Right forelimb (tissue), 1 donor: Measurements from ENCODE around the gene CGRRF1.

ENCODE experiments used
- DNase-seq: peaks from one replicate; pipeline ENCODE4 v3.0.0-alpha.2; 2018

Gene CGRRF1

DNA sequence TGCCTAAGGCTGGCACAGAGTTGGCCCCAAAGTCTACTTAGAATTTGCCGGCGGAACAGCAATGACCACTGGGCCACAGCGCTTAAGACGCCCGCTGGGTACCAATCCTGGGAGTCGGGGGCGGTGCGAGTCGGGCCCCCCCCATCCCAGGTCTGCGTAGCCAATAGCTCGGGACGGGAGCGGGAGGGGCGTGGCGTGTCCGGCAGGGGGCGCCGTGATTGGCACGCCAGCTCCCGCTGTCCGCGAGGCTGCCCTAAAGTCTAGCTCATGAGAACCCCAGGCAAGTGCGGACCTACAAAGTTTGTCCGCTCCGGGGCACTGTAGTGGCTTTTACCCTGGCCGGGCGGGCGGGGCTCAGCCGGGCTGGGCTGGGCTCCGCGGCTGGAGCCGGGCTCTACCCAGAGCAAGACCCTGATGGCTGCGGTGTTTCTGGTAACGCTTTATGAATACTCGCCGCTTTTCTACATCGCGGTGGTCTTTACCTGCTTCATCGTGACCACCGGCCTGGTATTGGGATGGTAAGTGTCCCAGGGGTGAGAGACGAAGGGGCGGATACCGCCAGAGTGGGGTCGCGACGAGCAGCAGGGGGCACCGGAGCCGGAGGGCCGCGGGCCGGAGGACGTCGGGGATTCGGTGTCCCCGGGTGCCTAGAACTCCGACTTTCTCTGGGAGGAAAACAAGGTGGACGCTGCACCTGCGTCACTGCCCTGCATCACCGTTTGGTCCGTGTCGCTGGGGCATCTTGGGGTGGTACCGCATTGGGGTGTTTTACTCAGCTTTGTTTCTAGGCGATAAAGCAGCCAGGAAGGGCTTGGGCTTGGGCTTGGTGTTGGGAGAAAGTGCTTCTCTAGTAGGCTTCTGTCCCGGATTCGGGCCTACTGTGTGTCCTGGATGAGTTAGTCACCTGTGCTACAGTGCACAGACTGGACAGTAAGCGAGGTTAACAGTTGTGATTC lies at the start of gene CGRRF1:
CGRRF1 (plus strand) TSS at position 361 of the 956 bp plus-strand sequence; CDS start at position 415, 54 bp downstream.
- DNase-seq, result peak; percentile 97

GRCh38 chr14:54462048-54462447 lies 47.7 kb upstream of the CGRRF1 start:
- DNase-seq, result no peak

DNA sequence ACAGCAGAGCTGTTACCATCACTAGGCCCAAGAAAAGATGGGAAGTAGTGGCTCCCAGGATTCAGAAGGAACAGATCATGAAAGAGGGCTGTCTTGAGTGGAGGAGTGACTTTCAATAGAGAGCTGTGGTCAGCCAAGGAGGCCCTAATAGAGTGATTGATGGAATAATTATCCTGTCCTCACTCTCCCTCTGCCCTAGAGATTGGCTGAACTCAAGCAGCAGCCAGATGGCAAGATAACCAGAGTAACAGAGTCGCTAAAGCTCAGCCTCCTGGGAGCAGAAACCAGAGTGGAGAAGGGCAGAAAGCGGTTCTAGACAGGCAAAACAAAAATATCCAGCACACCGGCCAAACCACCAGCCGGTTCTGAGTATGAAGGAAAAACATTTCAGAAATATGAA lies 44.1 kb upstream of the CGRRF1 start:
- DNase-seq, result no peak

DNA sequence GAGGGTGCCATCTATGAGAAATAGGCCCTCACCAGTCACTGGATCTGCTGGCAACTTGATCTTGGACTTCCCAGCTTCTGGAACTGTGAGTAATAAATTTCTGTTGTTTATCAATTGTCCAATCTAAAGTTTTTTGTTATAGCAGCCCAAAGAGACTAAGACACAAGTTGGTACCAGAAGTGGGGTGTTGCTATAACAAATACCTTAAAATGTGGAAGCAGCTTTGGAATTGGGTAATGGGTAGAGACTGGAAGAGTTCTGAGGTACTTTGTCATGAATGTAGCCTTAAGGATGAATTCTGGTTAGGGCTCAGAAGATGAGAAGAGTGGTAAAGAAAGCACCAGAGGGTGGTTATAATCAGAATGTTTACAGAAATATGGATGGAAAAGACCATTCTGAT lies 42.4 kb upstream of the CGRRF1 start:
- DNase-seq, result no peak

DNA sequence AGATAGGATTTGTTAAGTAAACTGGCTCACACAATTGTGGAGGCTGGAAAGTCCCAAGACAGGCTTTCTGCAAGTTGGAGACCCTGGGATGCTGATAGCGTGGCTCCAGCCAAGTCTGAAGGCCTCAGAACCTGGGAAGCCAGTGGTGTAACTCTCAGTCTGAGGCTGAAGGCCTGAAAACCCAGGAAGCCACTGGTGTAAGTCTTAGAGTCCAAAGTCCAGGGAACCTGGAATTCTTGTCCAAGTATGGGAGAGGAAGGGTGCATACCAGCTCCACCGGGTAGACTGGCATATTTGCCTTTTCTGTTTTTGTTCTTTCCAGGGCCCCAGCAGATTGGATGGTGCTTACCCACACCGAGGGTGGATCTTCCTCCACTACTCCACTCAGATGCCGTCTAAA lies 39.0 kb upstream of the CGRRF1 start:
- DNase-seq, result no peak

DNA sequence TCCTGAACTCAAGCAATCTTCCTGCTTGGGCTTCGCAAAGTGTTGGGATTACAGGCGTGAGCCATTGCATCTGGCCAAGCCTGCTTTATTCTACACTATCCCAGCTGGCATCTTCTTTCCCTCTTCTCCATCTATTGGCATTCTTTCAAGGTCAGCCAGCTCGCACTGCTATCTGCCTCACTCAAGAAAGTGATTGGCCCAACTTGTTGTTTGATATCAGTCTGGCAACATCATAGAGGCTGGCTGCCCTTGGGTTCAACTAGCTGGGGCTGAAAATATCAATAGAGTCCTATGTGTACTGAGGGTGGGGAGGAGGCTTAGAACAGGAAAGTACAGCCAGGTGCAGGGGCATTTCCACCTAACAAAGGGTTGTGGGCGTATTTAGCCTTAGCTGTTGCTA lies 38.1 kb upstream of the CGRRF1 start:
- no peak for DNase-seq

DNA sequence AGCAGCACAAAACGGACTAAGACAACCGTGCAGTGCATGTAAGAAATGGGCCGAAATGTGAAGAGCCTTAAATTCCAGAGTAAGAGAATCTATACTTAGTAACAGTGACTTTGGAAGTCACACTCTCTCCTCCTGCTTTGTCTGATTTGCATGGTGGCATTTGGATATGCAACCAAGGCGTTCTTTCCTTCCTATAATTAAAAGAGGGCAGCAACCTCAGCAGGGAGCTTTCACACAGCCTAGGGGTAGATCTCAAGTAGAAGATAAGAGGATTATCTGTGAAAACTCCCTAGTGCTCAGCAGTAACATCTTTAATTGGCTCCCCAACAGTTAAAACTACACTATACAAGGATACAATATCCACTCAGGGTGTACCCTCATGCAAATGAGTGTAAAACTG lies 37.4 kb upstream of the CGRRF1 start:
- no peak for DNase-seq

DNA sequence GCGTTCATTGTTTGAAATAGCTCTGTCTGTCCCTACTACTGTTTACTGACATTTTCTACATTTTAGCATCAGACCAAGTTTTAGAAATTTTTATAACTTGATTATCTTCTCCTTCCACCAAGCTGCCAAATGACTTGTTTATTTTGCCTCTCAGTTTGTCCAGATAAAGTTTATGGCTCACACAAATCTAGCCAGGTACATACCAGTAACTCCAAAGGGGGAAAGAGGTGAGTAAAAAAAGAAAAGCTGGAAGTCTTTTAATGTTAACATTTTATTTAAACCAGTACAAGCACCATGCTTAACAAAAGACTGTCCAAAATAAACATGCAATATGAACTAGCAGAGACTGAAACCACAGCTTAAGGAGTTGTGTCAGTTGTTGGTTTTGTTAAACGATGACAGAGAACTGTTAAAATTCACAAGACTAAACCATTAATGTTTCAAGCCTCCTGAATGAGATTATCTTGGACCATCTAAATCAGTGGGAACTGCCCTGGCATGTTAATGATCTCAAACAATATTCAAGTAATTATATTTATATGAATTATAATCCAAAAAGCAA lies 35.4 kb upstream of the CGRRF1 start:
- DNase-seq, result no peak

GRCh38 chr14:54475187-54475899 lies 34.4 kb upstream of the CGRRF1 start:
- DNase-seq, result no peak

- DNase-seq, result no peak
These were observed 33.8 kb upstream of the CGRRF1 start for GRCh38 chr14:54475911-54476310.

- DNase-seq, result no peak
These were observed 31.0 kb upstream of the CGRRF1 start for GRCh38 chr14:54478636-54479215.

DNA sequence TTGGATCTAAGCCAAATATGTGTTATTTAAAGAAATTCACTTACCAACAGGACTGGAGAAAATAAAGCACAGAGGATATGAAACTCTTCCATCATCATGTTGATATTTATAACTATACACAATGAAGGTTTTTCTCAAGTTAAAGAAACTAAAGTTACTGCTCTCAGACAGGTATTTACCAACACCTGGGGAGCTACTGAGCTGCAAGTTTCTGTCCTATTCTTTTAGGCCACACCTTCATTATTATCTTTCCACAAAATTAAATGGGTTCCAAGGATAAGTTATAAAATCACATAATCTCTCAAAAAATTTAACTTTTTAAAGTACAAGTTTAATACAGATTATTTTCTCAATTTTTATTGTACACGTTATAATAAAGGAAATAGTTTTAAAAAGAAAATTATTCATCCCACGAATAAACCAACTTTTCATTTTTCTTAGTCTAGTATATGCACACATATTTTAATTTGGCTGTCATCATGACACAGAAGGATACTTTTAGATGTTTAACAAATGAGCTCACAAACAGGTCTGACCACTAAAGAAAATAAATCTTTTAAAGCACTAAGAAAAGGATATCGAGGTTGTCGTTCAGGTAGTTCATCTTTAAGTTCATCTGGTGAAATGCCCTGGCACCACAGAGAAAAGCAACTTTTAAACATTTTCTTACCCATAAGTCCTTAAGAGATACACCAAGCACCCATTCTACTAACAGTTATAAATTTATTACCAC lies 28.7 kb upstream of the CGRRF1 start:
- no peak for DNase-seq

DNA sequence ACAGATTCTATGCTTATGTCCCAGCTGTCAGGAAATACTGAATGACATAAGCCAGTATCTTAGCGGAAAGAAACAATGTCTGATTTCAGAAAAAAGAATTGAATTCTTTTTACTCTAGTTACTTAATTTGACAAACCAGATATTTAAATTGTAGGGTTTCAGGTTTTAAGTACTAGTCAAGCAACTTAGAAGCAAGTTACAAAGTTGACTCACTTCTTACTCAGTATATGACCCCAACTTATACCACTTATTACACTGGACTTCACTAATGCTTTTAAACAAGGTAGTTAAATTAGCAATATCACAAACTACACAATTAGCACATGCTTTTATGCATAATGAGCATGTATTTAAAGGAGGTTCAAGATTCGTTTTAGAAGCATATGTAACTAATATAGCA lies 28.0 kb upstream of the CGRRF1 start:
- no peak for DNase-seq

DNA sequence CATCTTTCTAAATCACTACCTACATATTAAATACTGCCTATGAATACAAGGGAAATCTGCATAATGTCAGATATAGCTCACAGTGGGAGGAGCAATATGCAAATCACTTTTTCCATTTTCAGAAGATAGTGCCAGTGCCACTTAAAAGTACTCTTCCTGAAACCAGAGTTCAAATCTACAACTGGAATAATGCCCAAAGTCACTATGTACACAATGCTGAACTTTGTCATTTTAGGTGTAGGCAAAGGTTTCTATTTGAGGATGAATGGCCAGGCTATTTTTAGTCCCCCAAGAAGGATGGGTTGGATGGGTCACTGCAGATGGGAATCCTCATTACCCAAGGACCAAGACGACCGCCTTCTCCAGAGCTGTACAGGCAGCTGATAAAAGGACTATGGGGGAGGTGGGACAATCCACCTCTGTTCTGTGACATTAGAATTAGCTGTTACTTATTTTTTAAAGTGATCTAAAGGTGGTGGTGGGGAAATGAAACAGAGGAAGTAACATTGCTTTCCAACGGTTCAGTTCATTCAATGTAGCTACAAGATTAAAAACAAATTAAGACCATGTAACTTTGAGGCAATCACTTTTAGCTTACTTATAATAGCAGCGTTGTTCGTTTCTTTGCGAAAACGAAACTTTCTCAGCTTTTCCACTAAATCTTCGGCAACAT lies 26.5 kb upstream of the CGRRF1 start:
- no peak for DNase-seq

- no peak for DNase-seq
These were observed 25.9 kb upstream of the CGRRF1 start for GRCh38 chr14:54483846-54484245.

DNA sequence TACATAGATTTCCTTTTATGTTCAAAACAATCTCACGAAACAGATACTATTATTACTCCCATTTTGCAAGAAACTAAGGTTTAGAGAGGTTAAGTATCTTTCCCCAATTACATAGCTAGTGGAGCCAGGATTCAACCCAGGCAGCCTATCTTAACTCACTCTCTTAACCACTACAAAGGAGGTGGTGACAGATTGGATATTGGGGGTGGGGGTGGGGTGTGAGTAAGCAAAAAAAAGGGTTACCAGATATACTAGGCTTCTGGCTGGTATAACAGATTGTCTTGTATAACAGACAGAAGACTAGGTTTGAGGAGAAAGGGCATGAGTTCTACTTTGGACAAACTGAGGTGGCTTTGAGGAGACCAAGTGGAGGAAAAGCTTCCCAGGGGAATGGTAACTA lies 23.0 kb upstream of the CGRRF1 start:
- DNase-seq, result no peak

DNA sequence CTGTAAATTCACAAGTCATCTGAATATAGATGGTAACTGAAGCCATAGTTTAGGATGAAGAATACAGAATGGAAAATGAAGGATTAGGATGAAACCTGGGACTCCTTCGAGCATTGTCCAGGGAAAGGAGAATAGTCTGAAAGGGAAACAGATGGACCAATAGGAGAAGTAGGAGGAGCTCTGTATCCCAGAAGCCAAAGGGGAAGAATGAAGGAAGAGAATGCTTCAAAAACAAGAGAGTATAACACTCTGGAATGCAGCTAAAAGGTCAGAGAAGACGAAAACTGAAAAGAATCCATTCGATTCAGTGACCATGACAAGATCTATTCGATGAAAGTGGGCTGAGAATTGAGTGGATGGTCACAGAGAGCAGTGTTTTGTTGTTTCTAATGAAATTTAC lies 21.9 kb upstream of the CGRRF1 start:
- no peak for DNase-seq

DNA sequence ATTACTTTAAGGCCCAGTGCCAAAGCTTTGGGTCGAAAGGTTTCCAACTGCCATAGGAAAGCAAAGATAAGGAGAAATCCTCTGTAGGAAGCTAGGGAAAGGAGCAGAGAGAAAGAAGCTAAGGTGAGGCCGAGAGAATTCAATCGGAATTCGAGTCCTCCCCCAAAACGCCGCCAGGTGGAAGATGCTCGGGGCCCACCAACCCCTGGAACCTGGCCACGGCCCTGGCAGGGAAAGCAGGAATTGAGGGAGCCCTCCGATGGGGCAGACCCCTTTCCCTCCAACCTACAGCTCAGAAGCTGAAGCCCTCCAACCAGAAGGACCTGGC lies 21.4 kb upstream of the CGRRF1 start:
- DNase-seq, result no peak

GRCh38 chr14:54488646-54489317 lies 20.9 kb upstream of the CGRRF1 start, which contains the start of gene GMFB:
Gene GMFB, minus strand, starts transcription at chr14:54488980. Its CDS starts 53 bp downstream, at chr14:54488927.
- peak; percentile 94 for DNase-seq

DNA sequence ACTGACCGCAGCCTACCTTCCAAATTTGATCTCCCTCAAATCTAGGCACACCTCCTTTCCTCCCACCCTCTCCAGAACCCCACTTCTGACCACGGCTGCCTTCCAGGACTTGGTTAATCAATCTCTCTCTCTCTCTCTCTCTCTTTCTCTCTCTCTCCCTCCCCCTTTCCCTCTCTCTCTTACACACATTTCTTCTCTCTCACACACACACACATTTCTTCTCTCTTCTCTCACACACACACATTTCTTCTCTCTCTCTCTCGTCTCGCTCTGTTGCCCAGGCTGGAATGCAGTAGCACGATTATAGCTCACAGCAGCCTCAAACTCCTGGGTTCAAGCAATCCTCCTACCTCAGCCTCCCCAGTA lies 20.4 kb upstream of the CGRRF1 start:
- DNase-seq, result no peak

- DNase-seq, result no peak
These were observed 19.8 kb upstream of the CGRRF1 start for GRCh38 chr14:54489731-54490444.
